ENCODE results near the gene GLT6D1. TPM values are rescaled to one million over a fixed set of nuclear protein-coding genes. Genes with fewer than 3 reads are reported as not detected.
A peak's percentile ranks its signal among the peaks of the same experiment; 100 is the strongest.

The GLT6D1 gene
- total RNA-seq, 2 donors from 2014 or later: not detected

DNA sequence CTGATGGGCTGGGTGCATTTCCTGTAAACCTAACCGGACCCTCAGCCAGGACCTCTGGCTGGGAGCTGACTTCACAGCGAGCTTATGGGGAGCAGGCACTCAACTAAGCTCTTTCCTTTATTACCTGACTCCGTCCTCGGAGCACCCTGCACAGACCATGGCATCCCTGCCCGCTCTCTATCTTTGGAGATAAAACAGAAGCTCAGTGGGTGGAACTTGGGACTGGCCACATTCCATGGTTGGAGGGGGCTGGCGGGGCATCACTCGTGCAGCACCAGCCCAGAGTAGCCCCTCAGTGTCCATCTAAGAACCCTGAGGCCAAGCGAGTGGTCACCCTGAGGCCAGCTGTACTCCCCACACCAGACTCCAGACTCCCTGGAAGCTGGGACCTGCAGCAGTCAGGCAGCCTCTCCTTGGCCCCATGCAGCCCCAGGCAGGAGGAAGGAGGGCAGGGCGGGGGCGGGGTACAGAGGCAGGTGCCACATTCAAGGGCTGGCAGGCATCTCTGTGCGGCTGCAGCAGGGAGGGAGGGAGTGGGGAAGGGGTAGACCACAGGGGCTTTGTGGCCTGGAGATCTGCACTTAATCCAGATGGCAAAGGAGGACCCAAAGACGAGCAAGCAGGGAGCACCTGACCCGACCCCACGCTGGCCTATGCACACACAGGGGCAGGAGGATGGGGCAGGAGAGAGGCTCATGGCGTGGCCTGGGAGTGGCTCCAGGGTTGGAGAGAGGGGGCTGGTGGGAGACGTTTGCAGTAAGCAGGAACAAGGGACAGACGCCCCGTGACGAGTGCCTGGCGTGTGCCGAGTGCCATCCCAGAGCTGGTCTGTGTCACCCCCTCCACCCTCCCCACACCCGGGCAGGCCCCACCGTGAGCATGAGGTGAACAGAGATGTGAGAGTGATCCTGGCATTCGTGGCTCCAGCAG is 26.1 kb downstream of the GLT6D1 start:
- H3K36me3 Mint-ChIP-seq: no peaks in the 10 kb centered on the region
- no peak overlapping the region for H3K27ac Mint-ChIP-seq
- ATAC-seq (no peak), DNase-seq (ENCODE audit: low spot score) (peak; percentile 45)
- no peak overlapping the region for H3K4me3 Mint-ChIP-seq
- no peaks in the 10 kb centered on the region for H3K9me3 Mint-ChIP-seq
- H3K4me1 Mint-ChIP-seq (ENCODE audit: low read depth in 2 of 2): peaks cover 0 to 3% of the 10 kb centered on the region in 2 donors
- peaks cover 0 to 13% of the 10 kb centered on the region in 2 donors for H3K27me3 Mint-ChIP-seq

DNA sequence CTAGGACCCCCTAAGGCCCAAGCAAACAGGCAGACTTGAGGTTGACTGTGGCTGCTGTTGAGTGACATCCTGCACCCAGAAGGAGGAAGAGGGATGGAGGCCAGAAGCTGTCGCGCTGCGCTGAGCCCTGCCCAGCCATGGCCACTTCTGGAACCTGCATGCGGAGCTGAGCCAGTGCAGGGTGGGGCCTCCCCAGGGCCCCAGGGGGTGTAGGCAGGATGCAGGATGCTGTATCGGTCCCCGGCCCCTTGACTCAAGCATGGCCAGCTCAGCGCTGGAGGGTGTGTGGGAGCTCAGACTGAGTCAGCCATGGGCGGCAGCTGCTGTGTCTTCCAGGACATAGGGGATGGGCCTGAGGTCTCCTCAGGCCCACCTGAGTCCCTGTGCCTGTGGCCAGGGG is 26.9 kb downstream of the GLT6D1 start:
- Mint-ChIP-seq H3K4me1 (ENCODE audit: low read depth in 2 of 2) (peaks cover 0 to 3% of the 10 kb centered on the region in 2 donors), H3K36me3 (no peaks in the 10 kb centered on the region), H3K27me3 (peaks cover 0 to 13% of the 10 kb centered on the region in 2 donors), H3K9me3 (no peaks in the 10 kb centered on the region), H3K27ac (no peak overlapping the region), H3K4me3 (no peak overlapping the region)
- DNase-seq (ENCODE audit: low spot score): no peak
- ATAC-seq: no peak

DNA sequence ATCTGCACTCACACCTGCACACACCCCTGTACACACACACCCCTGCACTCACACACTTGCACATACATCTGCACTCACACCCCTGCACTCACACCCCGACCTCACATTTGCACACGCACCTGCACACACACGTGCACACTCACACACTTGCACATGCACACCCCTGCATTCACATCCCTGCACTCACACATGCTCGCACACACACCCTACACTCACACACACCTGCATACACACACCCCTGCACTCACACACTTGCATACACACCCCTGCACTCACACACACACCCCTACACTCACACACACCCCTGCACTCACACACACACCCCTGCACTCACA is 27.5 kb downstream of the GLT6D1 start:
- Mint-ChIP-seq H3K4me3 (no peak overlapping the region), H3K27me3 (peaks cover 0 to 13% of the 10 kb centered on the region in 2 donors), H3K9me3 (no peaks in the 10 kb centered on the region), H3K36me3 (no peaks in the 10 kb centered on the region), H3K4me1 (ENCODE audit: low read depth in 2 of 2) (peaks cover 0 to 3% of the 10 kb centered on the region in 2 donors), H3K27ac (no peak overlapping the region)
- DNase-seq (ENCODE audit: low spot score) (no peak), ATAC-seq (no peak)

DNA sequence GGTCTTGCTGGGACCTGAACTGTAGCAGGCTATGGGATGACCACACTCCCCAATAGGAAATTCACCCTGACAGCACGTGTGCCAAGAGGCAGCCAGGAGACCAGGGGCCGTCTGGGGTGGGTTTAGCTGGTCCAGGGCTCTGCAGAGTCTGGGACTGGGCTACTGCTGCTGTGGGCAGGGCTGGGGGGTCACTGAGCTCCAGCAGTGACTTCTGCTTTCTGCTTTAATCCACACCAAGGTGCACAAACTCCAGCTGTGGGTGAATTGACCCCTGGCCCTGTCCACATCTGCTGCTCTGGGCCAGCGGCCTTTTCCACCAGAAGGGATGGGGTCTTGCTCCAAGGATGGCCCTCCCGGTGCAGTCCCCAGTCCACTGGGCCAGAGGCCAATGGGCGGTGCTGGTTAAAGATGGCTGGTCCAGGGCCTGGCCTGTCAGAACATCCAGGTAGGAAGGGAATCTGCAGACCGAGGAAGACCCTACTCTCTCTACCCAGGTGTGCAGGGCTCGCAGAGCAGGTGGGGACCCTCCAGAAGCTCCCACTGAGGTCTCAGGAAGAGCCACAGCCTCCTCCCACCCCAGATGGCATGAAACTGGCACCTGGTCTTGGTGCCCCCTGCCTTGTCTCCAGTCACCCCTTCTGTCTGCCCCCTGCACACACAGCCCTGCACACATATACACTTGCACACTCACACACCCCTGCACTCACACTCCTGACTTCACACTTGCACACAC is 28.0 kb downstream of the GLT6D1 start:
- Mint-ChIP-seq H3K27me3 (peaks cover 0 to 13% of the 10 kb centered on the region in 2 donors), H3K36me3 (no peaks in the 10 kb centered on the region), H3K27ac (no peak overlapping the region), H3K4me3 (no peak overlapping the region), H3K9me3 (no peaks in the 10 kb centered on the region), H3K4me1 (ENCODE audit: low read depth in 2 of 2) (peaks cover 0 to 3% of the 10 kb centered on the region in 2 donors)
- ATAC-seq (no peak), DNase-seq (ENCODE audit: low spot score) (peak; percentile 35)

DNA sequence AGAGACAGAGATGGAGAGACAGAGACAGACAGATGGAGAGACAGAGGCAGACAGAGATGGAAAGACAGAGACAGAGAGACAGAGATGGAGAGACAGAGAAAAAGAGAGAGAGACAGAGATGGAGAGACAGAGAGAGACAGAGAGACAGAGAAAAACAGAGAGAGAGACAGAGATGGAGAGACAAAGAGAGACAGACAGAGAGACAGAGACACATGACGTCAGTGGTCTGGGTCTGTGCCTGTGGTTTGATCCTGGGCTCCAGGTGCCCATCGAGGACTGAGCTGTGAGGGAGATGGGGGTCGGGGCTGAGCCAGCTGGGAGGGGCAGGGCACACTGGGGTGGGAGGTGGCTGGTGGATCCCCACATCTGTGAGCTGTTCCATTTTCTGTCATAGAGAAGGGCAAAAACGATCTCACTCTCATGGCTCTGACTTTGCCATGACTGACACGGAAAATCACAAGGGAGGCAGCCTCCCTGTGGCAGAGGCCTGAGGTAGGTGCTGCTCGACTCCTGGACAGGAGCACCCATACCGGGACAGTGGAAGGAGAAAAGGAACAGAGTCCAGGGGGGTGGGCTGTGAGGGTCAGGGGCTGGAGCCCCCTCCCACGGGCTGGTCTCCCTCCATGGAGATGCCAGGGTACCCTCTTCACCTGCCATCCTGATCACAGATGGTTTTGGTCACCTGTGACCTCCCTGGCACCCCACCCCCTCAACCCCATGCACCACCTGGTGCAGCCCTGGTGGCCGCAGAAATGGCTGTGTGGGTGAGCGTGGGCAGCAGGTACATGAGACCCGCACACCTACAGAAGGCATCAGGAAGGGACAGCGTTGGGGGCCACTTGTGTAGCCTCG is 28.8 kb downstream of the GLT6D1 start:
- no peaks in the 10 kb centered on the region for H3K36me3 Mint-ChIP-seq
- peaks cover 0 to 13% of the 10 kb centered on the region in 2 donors for H3K27me3 Mint-ChIP-seq
- ATAC-seq (no peak), DNase-seq (ENCODE audit: low spot score) (peak; percentile 40)
- H3K27ac Mint-ChIP-seq: no peak overlapping the region
- no peak overlapping the region for H3K4me3 Mint-ChIP-seq
- no peaks in the 10 kb centered on the region for H3K9me3 Mint-ChIP-seq
- H3K4me1 Mint-ChIP-seq (ENCODE audit: low read depth in 2 of 2): peaks cover 0 to 3% of the 10 kb centered on the region in 2 donors

DNA sequence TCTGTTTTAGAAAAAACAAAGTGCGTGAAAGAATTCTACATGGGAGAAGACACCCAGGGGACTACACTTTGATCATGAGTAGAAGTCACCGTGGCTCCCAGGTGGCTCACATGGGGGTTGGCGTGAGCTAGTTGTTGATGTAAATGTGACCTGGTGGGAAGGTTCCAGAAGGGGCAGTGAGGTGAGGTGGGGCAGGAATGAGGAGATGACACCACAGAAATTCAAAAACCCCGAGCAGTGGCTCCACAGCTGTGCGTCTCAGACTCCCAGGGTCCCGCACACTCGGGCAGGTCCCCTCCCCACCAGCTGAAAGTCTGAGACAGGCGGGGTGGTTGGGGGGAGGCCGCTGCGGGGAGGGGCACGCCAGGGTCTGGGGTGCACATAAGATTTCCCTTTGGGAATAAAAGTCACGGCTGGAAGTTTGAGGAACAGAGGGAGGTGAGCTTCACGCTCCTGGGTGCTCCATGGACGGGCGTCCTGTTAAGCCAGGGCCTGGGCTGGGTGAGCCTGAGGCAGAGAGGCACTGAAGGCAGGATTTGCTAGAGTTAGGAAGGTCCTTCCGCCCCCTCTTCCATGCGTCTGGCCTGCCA is 29.9 kb downstream of the GLT6D1 start:
- peaks cover 0 to 13% of the 10 kb centered on the region in 2 donors for H3K27me3 Mint-ChIP-seq
- DNase-seq (ENCODE audit: low spot score) (peak; percentile 25), ATAC-seq (no peak)
- no peaks in the 10 kb centered on the region for H3K9me3 Mint-ChIP-seq
- H3K4me3 Mint-ChIP-seq: no peak overlapping the region
- H3K36me3 Mint-ChIP-seq: no peaks in the 10 kb centered on the region
- no peak overlapping the region for H3K27ac Mint-ChIP-seq
- peaks cover 0 to 3% of the 10 kb centered on the region in 2 donors for H3K4me1 Mint-ChIP-seq (ENCODE audit: low read depth in 2 of 2)

DNA sequence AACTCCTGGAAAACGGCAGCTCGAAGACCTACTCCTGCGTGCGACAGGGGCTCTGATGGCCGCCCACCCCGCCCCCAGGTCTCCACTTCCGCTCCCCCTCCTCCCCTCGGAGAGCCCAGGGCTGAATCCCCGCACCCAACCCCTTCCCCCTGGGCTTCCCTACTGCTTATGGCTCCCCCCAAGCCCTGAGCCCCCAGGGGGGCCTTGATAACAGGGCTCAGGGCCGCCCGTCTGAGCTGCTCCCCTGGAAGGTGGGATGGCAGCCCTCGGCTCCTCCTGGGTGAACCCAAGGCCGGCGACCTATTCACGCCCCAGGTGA is 30.4 kb downstream of the GLT6D1 start:
- no peak overlapping the region for H3K27ac Mint-ChIP-seq
- peak; percentile 54 for DNase-seq (ENCODE audit: low spot score)
- peaks cover 0 to 13% of the 10 kb centered on the region in 2 donors for H3K27me3 Mint-ChIP-seq
- H3K4me3 Mint-ChIP-seq: no peak overlapping the region
- H3K9me3 Mint-ChIP-seq: no peaks in the 10 kb centered on the region
- ATAC-seq: no peak
- peaks cover 0 to 3% of the 10 kb centered on the region in 2 donors for H3K4me1 Mint-ChIP-seq (ENCODE audit: low read depth in 2 of 2)
- H3K36me3 Mint-ChIP-seq: no peaks in the 10 kb centered on the region

DNA sequence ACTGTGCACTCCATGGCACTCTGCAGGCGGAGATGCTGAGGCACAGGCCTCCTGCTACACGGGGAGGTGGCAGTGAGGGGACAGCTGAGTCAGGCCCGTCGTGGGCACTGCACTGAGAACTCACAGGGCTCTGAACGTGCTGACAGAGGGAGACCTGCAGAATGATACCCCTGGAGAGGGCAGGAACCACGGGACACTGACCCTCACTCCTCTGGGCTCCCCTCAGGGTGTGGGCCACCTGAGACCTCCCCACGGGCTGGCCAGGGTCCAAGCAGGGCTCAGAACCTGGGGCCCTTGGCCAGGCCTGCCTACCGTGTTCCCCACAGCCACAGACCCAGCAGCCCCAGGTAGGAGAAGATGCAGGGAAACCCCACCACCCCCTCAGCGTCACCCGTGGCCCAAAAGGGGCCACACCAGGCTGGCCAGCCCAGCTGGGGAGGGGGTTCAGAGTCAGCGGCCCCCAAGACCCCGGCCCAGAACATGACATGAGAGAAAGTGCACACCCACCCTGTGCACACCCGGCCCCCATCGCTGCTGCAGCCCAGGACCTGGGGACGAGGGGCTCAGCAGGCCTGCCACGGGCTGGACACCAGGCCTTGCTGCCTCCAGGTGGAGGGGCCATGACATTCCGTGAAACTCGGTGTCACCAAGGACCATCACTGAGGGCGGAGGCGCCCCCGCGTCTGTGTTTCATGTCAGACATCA is 30.9 kb downstream of the GLT6D1 start:
- Mint-ChIP-seq H3K4me1 (ENCODE audit: low read depth in 2 of 2) (peaks cover 0 to 6% of the 10 kb centered on the region in 2 donors), H3K9me3 (no peaks in the 10 kb centered on the region), H3K27me3 (peaks cover 0 to 13% of the 10 kb centered on the region in 2 donors), H3K4me3 (no peak overlapping the region), H3K27ac (no peak overlapping the region), H3K36me3 (no peaks in the 10 kb centered on the region)
- ATAC-seq (no peak), DNase-seq (ENCODE audit: low spot score) (peak; percentile 54)

DNA sequence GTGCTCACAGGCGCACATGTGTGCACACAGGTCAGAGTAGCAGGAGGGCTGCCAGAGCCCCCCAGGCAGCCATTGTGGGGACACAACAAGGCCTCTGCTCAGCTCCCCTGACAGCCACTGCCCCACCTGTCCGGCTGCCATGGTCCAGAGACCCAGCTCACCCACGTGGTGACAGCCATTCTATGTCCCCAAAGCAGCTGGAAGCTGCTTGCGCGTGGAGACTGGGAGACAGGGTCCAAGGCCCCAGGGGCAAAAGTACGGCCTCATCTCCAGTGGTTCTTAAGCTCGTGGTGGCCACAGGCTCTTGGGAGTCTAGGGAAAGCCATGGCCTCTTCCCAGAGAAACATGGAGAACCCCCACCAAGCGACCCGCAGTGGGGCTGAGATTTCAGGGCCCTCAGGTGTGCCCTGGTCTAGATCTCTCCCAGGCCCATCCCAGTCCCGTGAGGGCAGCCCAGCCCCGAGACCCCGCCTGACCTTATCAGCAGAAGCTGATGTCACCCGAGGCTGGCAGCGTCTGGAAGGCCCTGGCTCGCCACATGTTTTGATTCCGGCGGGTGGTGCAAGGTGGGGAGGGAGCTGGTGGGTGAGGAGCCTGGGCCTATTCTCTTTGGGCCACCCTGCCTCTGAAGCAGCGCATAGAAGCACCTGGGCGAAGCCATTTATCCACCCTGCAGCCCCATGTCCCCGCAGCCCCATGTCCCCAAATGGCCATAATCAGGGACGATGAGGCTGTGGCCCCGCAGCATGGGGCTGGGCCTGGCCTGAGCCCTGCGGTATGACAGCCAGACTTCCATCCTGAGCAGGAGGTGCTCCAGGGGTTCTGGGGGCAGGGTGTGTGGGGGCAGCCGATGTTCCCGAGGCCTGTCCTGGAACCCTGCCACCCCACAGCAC is 31.7 kb downstream of the GLT6D1 start:
- Mint-ChIP-seq H3K27ac (no peak overlapping the region), H3K4me1 (ENCODE audit: low read depth in 2 of 2) (peaks cover 0 to 6% of the 10 kb centered on the region in 2 donors), H3K27me3 (peaks cover 0 to 13% of the 10 kb centered on the region in 2 donors), H3K9me3 (no peaks in the 10 kb centered on the region), H3K36me3 (no peaks in the 10 kb centered on the region), H3K4me3 (no peak overlapping the region)
- peak; percentile 35 for DNase-seq (ENCODE audit: low spot score)
- no peak for ATAC-seq

DNA sequence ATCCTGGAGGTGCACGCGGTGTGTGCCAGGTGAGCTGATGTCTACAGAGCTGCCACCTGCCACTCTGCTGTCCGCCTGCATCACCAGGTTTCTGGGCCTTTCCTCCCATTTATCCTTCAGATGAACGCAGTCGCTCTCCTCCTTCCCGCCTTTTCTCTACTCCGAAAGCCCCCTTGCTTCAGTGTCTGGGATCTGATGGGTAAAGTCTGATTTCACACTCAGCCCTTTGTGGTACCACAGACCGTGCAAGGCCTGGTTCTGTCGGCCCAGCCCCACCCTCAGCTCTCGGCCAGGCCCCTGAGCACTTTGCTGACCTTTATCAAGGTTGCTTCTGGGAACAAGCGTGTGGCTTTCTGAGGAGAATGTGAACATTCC is 32.5 kb downstream of the GLT6D1 start:
- DNase-seq (ENCODE audit: low spot score) (peak; percentile 16), ATAC-seq (no peak)
- no peak overlapping the region for H3K4me3 Mint-ChIP-seq
- H3K27ac Mint-ChIP-seq: no peak overlapping the region
- H3K27me3 Mint-ChIP-seq: peaks cover 0 to 10% of the 10 kb centered on the region in 2 donors
- no peaks in the 10 kb centered on the region for H3K9me3 Mint-ChIP-seq
- H3K36me3 Mint-ChIP-seq: no peaks in the 10 kb centered on the region
- peaks cover 0 to 6% of the 10 kb centered on the region in 2 donors for H3K4me1 Mint-ChIP-seq (ENCODE audit: low read depth in 2 of 2)

DNA sequence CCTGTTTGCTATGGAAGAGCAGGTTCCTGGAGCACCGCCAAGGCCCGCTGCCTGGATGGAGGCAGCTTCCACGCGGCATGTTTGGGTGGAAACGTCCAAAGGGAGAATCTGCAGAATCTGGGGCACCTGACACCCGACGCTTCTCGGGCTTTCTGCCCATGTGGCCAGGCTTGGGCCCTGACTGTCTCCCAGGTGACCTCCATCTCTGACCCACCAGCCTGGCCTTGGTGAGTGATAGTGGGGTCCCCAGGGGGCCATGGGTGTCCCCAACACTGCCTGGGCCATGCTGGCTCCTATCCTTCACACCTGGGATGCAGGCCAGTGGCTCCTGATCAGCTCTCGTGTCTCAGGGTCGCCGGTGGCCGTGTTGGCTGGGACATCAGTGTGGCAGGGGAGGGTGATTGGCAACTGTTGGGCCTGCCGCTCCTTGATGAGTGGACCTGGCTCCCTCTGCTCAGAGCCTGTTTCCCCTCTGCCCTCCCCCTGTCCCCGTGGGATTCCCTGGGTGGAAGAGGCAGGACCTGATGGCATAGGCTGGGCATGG is 34.0 kb downstream of the GLT6D1 start:
- no peak overlapping the region for H3K27ac Mint-ChIP-seq
- ATAC-seq: no peak
- H3K36me3 Mint-ChIP-seq: no peaks in the 10 kb centered on the region
- H3K4me3 Mint-ChIP-seq: no peak overlapping the region
- H3K4me1 Mint-ChIP-seq (ENCODE audit: low read depth in 2 of 2): peaks cover 0 to 6% of the 10 kb centered on the region in 2 donors
- H3K9me3 Mint-ChIP-seq: no peaks in the 10 kb centered on the region
- peaks cover 3 to 9% of the 10 kb centered on the region in 2 donors for H3K27me3 Mint-ChIP-seq
- peak; percentile 25 for DNase-seq (ENCODE audit: low spot score)

Measured in natural killer cell treated with Interleukin-12 subunit alpha and Interleukin-12 subunit beta and Interleukin-15 and Interleukin-18, amount 100 ng/mL, for 72 hours (primary cell).